Body of pancreas (tissue), 4 donors: ENCODE data around the gene HES1. TPM values are rescaled to one million over a fixed set of nuclear protein-coding genes. Genes with fewer than 3 reads are reported as not detected.

Source experiments
- ATAC-seq: fragments of 150-250 bp; one replicate; pipeline ENCODE4 v1.9.1; 2016
- DNase-seq, 4 donors: peaks; one replicate each; pipeline ENCODE4 v3.0.0-alpha.2; 2019
- H3K27ac ChIP-seq, 4 donors: fragments of 200-600 bp; sonication (generic); 1 replicate in 3 of 4; 2 replicates in 1 of 4; pipeline versions ENCODE4 v1.5.1 to v1.6.1; 2016 to 2019; ENCODE audit warnings: mild to moderate bottlenecking in 1 of 4, mixed read lengths in 1 of 4, moderate library complexity in 1 of 4
- H3K27me3 ChIP-seq, 2 donors: fragments of 200-600 bp; sonication (generic); one replicate each; pipeline ENCODE4 v1.6.0; 2016; ENCODE audit warnings: mild to moderate bottlenecking in 1 of 2
- H3K36me3 ChIP-seq, 2 donors: fragments of 200-600 bp; sonication (generic); replicated peaks in 1 of 2; 2 replicates each; pipeline ENCODE4 v1.5.1; 2016; ENCODE audit warnings: low read depth in 2 of 2; ENCODE audit not compliant: insufficient read depth in 1 of 2
- H3K4me1 ChIP-seq: fragments of 200-600 bp; sonication (generic); one replicate; pipeline ENCODE4 v1.6.0; 2016
- H3K4me3 ChIP-seq, 2 donors: fragments of 200-600 bp; sonication (generic); 1 replicate in 1 of 2; 2 replicates in 1 of 2; pipeline ENCODE4 v1.5.1; 2016 to 2019
- H3K9me3 ChIP-seq, 3 donors: fragments of 200-600 bp; sonication (generic); 1 replicate in 2 of 3; 2 replicates in 1 of 3; pipeline ENCODE4 v1.5.1; 2016
- CTCF ChIP-seq, 7 experiments: fragments of 450-650 bp in 4 of 7; fragments of 200-600 bp in 3 of 7; sonication (generic) in 3 of 7; IDR thresholded peaks; one replicate each; pipeline ENCODE4 v1.5.1; 2016 to 2019; ENCODE audit warnings: antibody characterized with exemption in 7 of 7
- POLR2A ChIP-seq, 3 donors: fragments of 450-650 bp; IDR thresholded peaks; one replicate each; pipeline ENCODE4 v1.6.1; 2016; ENCODE audit warnings: antibody characterized with exemption in 3 of 3, mild to moderate bottlenecking in 2 of 3
- WGBS, 2 donors: methylation state at CpG; one replicate each; pipeline ENCODE4 v1.1.5; 2017; 5-methylcytosine and 5-hydroxymethylcytosine counted together
- intact Hi-C: fragments of 100-400 bp; cut with DNase I; formaldehyde crosslinking; loops from one replicate; pipeline ENCODE4 v1.15.1; 2023
- total RNA-seq, 2 donors: library from RNA; depleted of rRNA; stranded (reverse); fragments of >200 nt; gene quantifications; one replicate each; pipeline ENCODE4 v1.1.0, GENCODE V29; 2016

HES1 gene
- total RNA-seq, 2 donors from 2014 or later = 28.5 to 49.1 TPM

- TF ChIP-seq CTCF (IDR thresholded peaks at IDR 0.05) (no peak), POLR2A (IDR thresholded peaks at IDR 0.05) (no peak)
- Histone ChIP-seq H3K27ac (peak overlapping the region; percentile 75 to 92 (median 88)), H3K9me3 (no peaks in the 10 kb centered on the region), H3K36me3 (no peaks in the 10 kb centered on the region), H3K4me3 (no peak overlapping the region), H3K4me1 (peaks cover 60% of the 10 kb centered on the region), H3K27me3 (no peaks in the 10 kb centered on the region)
- intact Hi-C loops = no loop called here
- ATAC-seq = no peak
- 50 to 57% methylated on average over 4 of the region's 4 CpGs for WGBS, 2 donors
- DNase-seq = no peak
These were observed 24.6 kb upstream of the HES1 start for GRCh38 chr3:194111336-194111735.

DNA sequence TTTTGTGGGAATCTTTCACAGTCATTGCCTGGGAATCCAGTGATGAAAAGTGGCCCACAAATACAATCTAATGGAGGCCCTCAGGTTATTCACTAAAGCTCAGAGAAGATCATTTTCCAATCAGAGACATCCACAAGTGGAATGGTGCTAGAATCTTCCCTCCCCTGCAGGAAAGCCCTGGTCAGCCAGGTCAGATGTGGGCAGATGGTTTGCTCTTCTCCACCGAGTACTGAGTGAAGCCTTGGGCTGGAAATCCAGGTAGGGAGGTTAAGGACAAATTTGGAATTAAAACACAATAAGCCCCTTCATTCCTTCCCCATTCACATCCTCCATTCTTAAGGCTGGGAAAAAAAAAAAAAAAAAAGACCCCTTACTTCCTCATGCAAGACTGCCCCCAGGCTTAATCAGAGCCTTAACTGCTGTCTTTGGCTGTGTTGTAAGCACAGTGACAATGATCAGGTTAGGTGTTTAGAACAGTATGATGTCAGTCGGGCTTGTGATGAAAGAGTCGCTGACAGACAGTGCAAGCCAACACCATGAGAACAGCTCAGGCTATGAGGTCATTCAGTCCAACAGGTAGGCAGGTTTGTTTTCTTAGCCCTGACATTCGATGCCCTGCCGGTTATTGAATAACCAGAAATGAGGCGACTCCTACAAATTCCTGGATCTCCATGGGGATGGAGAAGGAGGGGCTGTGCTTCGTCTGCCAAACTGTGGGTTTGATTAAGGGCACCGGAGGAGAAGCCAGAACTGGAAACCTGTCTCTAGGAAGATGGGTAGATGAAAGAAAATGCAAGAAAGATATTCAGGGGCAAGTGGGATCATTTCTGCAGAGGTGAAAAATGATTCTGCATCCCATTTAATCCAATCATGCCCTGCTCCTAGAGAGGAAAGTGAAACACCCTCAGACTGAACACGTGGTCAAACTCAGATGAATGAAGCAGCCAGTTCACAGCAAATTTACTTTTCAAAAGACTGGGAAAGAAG, 23.5 kb upstream of the HES1 start:
- Histone ChIP-seq H3K36me3 (no peaks in the 10 kb centered on the region), H3K27me3 (no peaks in the 10 kb centered on the region), H3K4me1 (peaks cover 70% of the 10 kb centered on the region), H3K4me3 (no peak overlapping the region), H3K27ac (peak overlapping the region; percentile 75 to 92 (median 88)), H3K9me3 (no peaks in the 10 kb centered on the region)
- 3 to 13% methylated on average over 9 of the region's 9 CpGs for WGBS, 2 donors
- TF ChIP-seq CTCF (IDR thresholded peaks at IDR 0.05) (peak in 2 of 7 experiments; percentile 2 to 18), POLR2A (IDR thresholded peaks at IDR 0.05) (peak in 2 of 3 donors; percentile 24 to 30)
- intact Hi-C loops = no loop called here
- DNase-seq (peak; percentile 86 to 97 (median 92)), ATAC-seq (peak; percentile 99)

DNA sequence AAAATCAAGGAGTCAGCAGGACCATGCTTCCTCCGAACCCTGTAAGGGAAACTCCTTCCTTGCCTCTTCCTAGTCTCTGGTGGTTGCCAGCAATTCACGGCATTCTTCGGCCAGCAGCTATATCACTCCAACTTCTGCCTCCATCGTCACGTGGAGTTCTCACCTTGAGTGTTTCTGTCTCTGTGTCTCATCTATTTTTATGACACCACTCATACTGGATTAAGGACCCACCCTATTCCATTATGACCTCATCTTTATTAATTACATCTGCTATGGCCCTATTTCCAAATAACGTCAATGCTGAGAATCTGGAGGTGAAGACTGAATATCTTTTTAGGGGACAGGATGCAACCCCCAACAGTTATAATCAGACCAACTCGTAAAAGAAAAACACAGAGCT, 21.8 kb upstream of the HES1 start:
- Histone ChIP-seq H3K27me3 (no peaks in the 10 kb centered on the region), H3K27ac (peak overlapping the region in 2 of 4 donors; percentile 85 to 92), H3K4me1 (peaks cover 71% of the 10 kb centered on the region), H3K4me3 (no peak overlapping the region), H3K36me3 (no peaks in the 10 kb centered on the region), H3K9me3 (no peaks in the 10 kb centered on the region)
- ATAC-seq (no peak), DNase-seq (no peak)
- WGBS, 2 donors = 91 to 97% methylated on average over 7 of the region's 7 CpGs
- intact Hi-C loops = no loop called here
- no peak for TF ChIP-seq POLR2A (IDR thresholded peaks at IDR 0.05)
- no peak for TF ChIP-seq CTCF (IDR thresholded peaks at IDR 0.05)

DNA sequence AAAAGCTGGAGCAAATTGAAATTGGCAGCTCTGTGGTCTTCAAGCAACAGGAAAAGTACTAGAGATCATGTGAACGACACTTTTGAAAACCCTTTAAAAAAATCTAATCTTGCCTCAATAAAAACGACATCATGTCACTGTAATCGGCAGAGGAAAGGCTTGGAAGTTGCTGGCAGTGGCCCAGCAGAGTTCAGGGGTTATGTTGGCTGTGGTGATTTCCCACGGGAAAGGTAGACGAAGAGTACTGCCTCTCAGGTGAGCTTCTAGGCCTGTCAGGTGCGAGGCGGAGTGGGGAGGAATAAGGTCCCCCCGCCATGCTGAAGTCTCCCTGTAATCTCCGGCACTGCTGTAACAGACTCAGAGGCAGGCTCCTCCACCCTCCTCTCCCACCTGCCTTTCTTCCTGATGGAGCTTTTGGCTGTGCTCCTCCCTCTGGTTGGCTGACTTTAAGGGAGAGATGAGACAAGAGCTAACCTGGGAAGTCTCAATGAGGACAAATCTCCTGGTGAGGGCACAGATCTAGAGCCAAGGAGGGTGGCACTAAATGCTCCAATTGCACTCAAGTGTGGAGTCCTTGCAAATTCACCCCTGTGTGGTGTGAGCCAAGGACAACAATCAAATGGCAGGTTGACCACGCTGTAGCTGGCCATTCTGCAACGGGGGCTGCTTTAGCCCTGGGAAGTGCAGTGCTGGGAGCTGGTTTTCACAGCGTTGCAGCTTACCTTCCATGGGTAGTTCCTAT, 18.7 kb upstream of the HES1 start:
- intact Hi-C loops = no loop called here
- peak; percentile 80 to 89 (median 84) for DNase-seq
- H3K9me3 ChIP-seq = no peaks in the 10 kb centered on the region
- TF ChIP-seq POLR2A (IDR thresholded peaks at IDR 0.05) = no peak
- no peak for TF ChIP-seq CTCF (IDR thresholded peaks at IDR 0.05)
- peak overlapping the region; percentile 48 to 78 (median 68) for H3K27ac ChIP-seq
- H3K4me1 ChIP-seq = peaks cover 58% of the 10 kb centered on the region
- ATAC-seq = peak; percentile 30
- no peaks in the 10 kb centered on the region for H3K36me3 ChIP-seq
- no peak overlapping the region for H3K4me3 ChIP-seq
- 17 to 22% methylated on average over 10 to 12 of the region's 12 CpGs for WGBS, 2 donors
- H3K27me3 ChIP-seq = no peaks in the 10 kb centered on the region
